HK-2 (cell line): ENCODE data around the gene MYOD1.

Experiments
- DNase-seq: peaks from one replicate; pipeline ENCODE4 v3.0.0-alpha.2; 2018; ENCODE audit not compliant: unreplicated experiment

Gene MYOD1

GRCh38 chr11:17771415-17771814 is 52.0 kb downstream of the MYOD1 start:
- no peak for DNase-seq
